K562 (cell line): Measurements from ENCODE around the gene PWP2. TPM values are rescaled to one million over a fixed set of nuclear protein-coding genes. Genes with fewer than 3 reads are reported as not detected.

Experiments used
- ATAC-seq: fragments of 200-7000 bp; cut with Tn5 transposase; 3 replicates; pipeline ENCODE4 v1.9.1; 2020; ENCODE audit warnings: moderate library complexity
- BruUV-seq: library from RNA; stranded (reverse); fragments of 400-500 nt; replicated peaks from 2 replicates; lab custom pipeline; 2021; lab: Mats Ljungman, UMichigan
- CTCF ChIA-PET: fragments of 300-600 bp; formaldehyde crosslinking; extraction: SDS; loops from one replicate; lab custom pipeline; 2021; ENCODE audit warnings: low intra/inter-chr PET ratio; lab: Yijun Ruan, JAX
- POLR2A ChIA-PET: fragments of 300-600, 350-650 bp; sonication (Branson Sonifier 250); formaldehyde crosslinking; extraction: SDS; loops from one replicate; lab custom pipeline; 2021; ENCODE audit warnings: antibody characterized with exemption, inconsistent platforms; lab: Yijun Ruan, JAX
- DNase-seq, 4 experiments: peaks; one replicate each; pipeline versions ENCODE4 v3.0.0 to v3.0.0-alpha.2; 2011 to 2018; ENCODE audit warnings: low spot score in 3 of 4, mixed read lengths in 3 of 4; ENCODE audit errors: extremely low read depth in 1 of 4
- FAIRE-seq: peaks from 2 replicates; lab custom pipeline; 2011; peaks lifted over from hg19 to GRCh38; lab: Jason Lieb, UNC
- H2AFZ ChIP-seq: 2 replicates; pipeline ENCODE4 v1.6.0; 2011; ENCODE audit warnings: low read depth, low read length, control low read depth, inconsistent platforms
- H3K27ac ChIP-seq: fragments of 200-600 bp; 3 replicates; pipeline ENCODE4 v1.8.0; 2011; ENCODE audit warnings: low read depth, mild to moderate bottlenecking, control low read depth, inconsistent platforms, low read length, moderate library complexity, mixed read lengths; ENCODE audit errors: extremely low read depth
- H3K27me3 ChIP-seq, 2 experiments: fragments of 300-600 bp in 1 of 2; 2 replicates in 1 of 2; 3 replicates in 1 of 2; pipeline versions ENCODE4 v1.6.0 to v1.8.0; 2011; ENCODE audit warnings: inconsistent platforms in 2 of 2, low read length in 2 of 2, mild to moderate bottlenecking in 1 of 2, mixed read lengths in 1 of 2, moderate library complexity in 1 of 2; ENCODE audit not compliant: control insufficient read depth in 2 of 2, insufficient read depth in 2 of 2
- H3K36me3 ChIP-seq: fragments of 300-600 bp; 3 replicates; pipeline ENCODE4 v1.8.0; 2011; ENCODE audit warnings: mild to moderate bottlenecking, low read length, inconsistent platforms; ENCODE audit not compliant: control insufficient read depth, insufficient read depth
- H3K4me1 ChIP-seq, 2 experiments: fragments of 200-600 bp in 1 of 2; replicated peaks in 1 of 2; 2 replicates in 1 of 2; 3 replicates in 1 of 2; pipeline versions ENCODE4 v1.5.1 to v1.8.0; 2011; ENCODE audit warnings: inconsistent platforms in 2 of 2, low read length in 2 of 2, mild to moderate bottlenecking in 1 of 2, mixed read lengths in 1 of 2, moderate library complexity in 1 of 2; ENCODE audit not compliant: control insufficient read depth in 2 of 2, insufficient read depth in 2 of 2
- H3K4me2 ChIP-seq: 2 replicates; pipeline ENCODE4 v1.6.1; 2011; ENCODE audit warnings: low read length, control low read depth, inconsistent platforms, mixed read lengths; ENCODE audit not compliant: insufficient read depth
- H3K4me3 ChIP-seq: fragments of 200-600 bp; sonication (generic), shearing (Covaris generic); 2 replicates; pipeline ENCODE4 v1.5.1; 2016; ENCODE audit warnings: control low read depth, inconsistent platforms
- H3K79me2 ChIP-seq: fragments of 200-600 bp; 3 replicates; pipeline ENCODE4 v1.8.0; 2011; ENCODE audit warnings: low read length, inconsistent platforms; ENCODE audit not compliant: control insufficient read depth, insufficient read depth
- H3K9ac ChIP-seq, 2 experiments: 2 replicates each; pipeline versions ENCODE4 v1.6.0 to v1.6.1; 2011; ENCODE audit warnings: low read depth in 2 of 2, low read length in 2 of 2, control low read depth in 1 of 2, inconsistent platforms in 1 of 2, mild to moderate bottlenecking in 1 of 2, mixed read lengths in 1 of 2; ENCODE audit not compliant: insufficient read depth in 1 of 2
- H3K9me1 ChIP-seq: one replicate; pipeline ENCODE4 v1.6.0; 2011; ENCODE audit warnings: inconsistent platforms, mild to moderate bottlenecking, low read length, moderate library complexity; ENCODE audit not compliant: control insufficient read depth, insufficient read depth
- H3K9me3 ChIP-seq: replicated peaks from 2 replicates; pipeline ENCODE4 v1.5.1; 2011; ENCODE audit warnings: low read depth, low read length, inconsistent platforms; ENCODE audit not compliant: control insufficient read depth, insufficient read depth
- H4K20me1 ChIP-seq: replicated peaks from 2 replicates; pipeline ENCODE4 v1.6.1; 2011; ENCODE audit warnings: low read length, inconsistent platforms, mixed read lengths; ENCODE audit not compliant: control insufficient read depth, insufficient read depth
- BMI1 ChIP-seq: fragments of 150-350 bp; IDR thresholded peaks from 2 replicates; pipeline ENCODE4 v1.6.1; 2014; ENCODE audit warnings: low read length
- NR3C1 ChIP-seq: sonication (generic); formaldehyde crosslinking; IDR thresholded peaks from 2 replicates; pipeline ENCODE4 v1.8.1; 2022; ENCODE audit warnings: missing genetic modification reagents
- OTX1 ChIP-seq: fragments of 450-650 bp; formaldehyde crosslinking; IDR thresholded peaks from 2 replicates; pipeline ENCODE4 v1.4.0; 2022; ENCODE audit warnings: mild to moderate bottlenecking
- PHF21A ChIP-seq: fragments of 450-650 bp; IDR thresholded peaks from 2 replicates; pipeline ENCODE4 v1.6.1; 2017; ENCODE audit warnings: low read depth, borderline replicate concordance
- RBM14 ChIP-seq: fragments of 200-400 bp; formaldehyde crosslinking; IDR thresholded peaks from 2 replicates; pipeline ENCODE4 v1.6.1; 2018; ENCODE audit warnings: low read depth, mild to moderate bottlenecking, low read length, moderate library complexity, borderline replicate concordance; ENCODE audit not compliant: insufficient read depth
- TSC22D4 ChIP-seq: fragments of 450-650 bp; IDR thresholded peaks from 2 replicates; pipeline ENCODE4 v1.6.1; 2016; ENCODE audit warnings: missing genetic modification characterization, missing biosample characterization, control low read depth
- ZNF778 ChIP-seq: fragments of 450-650 bp; formaldehyde crosslinking; IDR thresholded peaks from 2 replicates; pipeline ENCODE4 v1.4.0; 2020; ENCODE audit warnings: mild to moderate bottlenecking, moderate library complexity
- WGBS: fragments of 100-300 bp; shearing (Covaris generic); methylation state at CpG from one replicate; pipeline ENCODE4 v1.1.6; 2016; ENCODE audit warnings: low coverage, mixed read lengths; ENCODE audit not compliant: insufficient coverage; ENCODE audit errors: missing lambda C conversion rate; 5-methylcytosine and 5-hydroxymethylcytosine counted together
- in situ Hi-C: fragments of 300-500 bp; cut with MboI; formaldehyde crosslinking; loops from 4 replicates; pipeline ENCODE4 v1.15.0; 2018; ENCODE audit warnings: inconsistent platforms, mixed read lengths
- intact Hi-C: fragments of 100-400 bp; cut with micrococcal nuclease; formaldehyde crosslinking; loops from 2 replicates; pipeline ENCODE4 v1.14.2; 2022
- polyA plus RNA-seq, 8 experiments: library from polyadenylated mRNA; depleted of rRNA in 4 of 8; stranded (reverse) in 5 of 8; unstranded in 3 of 8; fragments of >200 nt; fragmentation: Nextera tagmentation in 2 of 8; fragmentation: Illumina TruSeq in 1 of 8; extraction: Ambion mirVana in 2 of 8; extraction: Trizol in 1 of 8; gene quantifications; 2 replicates each; pipeline versions ENCODE4 v1.2.1 to v1.2.3, GENCODE V29; 2011 to 2014; ENCODE audit warnings: inconsistent platforms in 1 of 8, missing spikeins in 1 of 8
- total RNA-seq, 7 experiments: library from RNA; depleted of rRNA in 6 of 7; stranded (reverse); fragments of >200 nt in 6 of 7; fragmentation: Illumina TruSeq in 2 of 7; extraction: Trizol in 2 of 7; gene quantifications; 2 replicates each; pipeline versions ENCODE4 v1.2.1 to v1.2.3, GENCODE V29; 2011 to 2021; ENCODE audit warnings: low replicate concordance in 1 of 7
- TF ChIP-seq, protein P1 (sequence below), 2 experiments: fragments of 150-350 bp in 1 of 2; IDR thresholded peaks; 2 replicates each; pipeline ENCODE4 v1.6.1; 2012 to 2016; ENCODE audit warnings: low read depth in 2 of 2, low read length in 2 of 2, mild to moderate bottlenecking in 1 of 2, moderate library complexity in 1 of 2
- TF ChIP-seq, protein P2 (sequence below): fragments of 450-650 bp; IDR thresholded peaks from 2 replicates; pipeline ENCODE4 v1.6.1; 2016; ENCODE audit warnings: low read depth

The PWP2 gene
- total and polyA plus RNA-seq, 9 of the 15 experiments (the other 6 are each of a cell fraction or from before 2014, with no cell fraction given) = 0.72 to 57.6 (median 31.1) TPM

DNA sequence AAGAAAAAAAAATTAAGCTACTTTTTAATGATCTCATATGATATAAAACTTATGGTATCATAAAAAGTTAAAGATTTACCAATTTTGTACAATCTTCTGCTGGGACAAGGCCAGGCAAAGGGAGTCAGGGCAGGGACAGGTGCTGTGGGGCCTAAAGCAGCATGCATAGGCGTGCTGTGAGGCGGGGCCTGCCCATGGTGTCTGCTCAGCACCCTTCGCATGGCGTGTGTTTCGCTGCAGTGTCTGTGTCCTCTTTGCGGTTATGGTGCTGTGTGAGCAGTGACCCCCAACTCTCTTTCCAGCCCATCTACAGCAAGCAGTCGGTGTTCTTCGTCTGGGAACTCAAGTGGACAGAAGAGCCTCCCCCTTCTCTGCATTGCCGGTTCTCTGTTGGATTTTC is 13.4 kb upstream of the PWP2 start (continued):
- no peak for TF ChIP-seq RBM14

DNA sequence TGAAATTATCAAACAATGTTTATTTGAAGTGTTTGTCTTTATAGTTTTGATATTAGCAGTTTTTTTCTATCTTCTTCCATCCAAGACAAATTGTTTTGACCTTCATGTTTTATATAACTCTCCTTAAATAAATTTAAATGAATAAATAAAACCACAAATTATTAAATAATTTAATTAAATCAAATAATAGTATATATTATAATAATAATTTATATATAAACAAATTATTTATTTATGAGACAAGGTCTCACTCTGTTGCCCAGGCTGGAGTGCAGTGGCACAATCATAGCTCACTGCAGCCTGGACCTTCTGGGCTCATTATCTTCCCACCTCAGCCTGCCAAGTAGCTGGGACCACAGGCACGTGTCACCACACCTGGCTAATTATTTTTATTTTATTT is 12.4 kb upstream of the PWP2 start:
- in situ Hi-C loops (no loop called here), intact Hi-C loops (no loop called here)
- DNase-seq = no peak
- Histone ChIP-seq H3K9me3 (no peaks in the 10 kb centered on the region), H3K36me3 (peaks cover 41% of the 10 kb centered on the region; the same call in 2 of the 3 replicates), H3K79me2 (no peaks in the 10 kb centered on the region), H3K27me3 (no peaks in the 10 kb centered on the region), H3K27ac (no peak overlapping the region), H3K9me1 (no peaks in the 10 kb centered on the region), H4K20me1 (no peaks in the 10 kb centered on the region), H3K4me2 (no peak overlapping the region), H3K9ac (no peak overlapping the region), H3K4me3 (no peak overlapping the region), H3K4me1 (no peaks in the 10 kb centered on the region), H2AFZ (no peak overlapping the region)
- ChIA-PET CTCF (no interaction called here), POLR2A (interaction anchor here (0.7 kb wide), 1 partner anchor 142 kb away, joined by 3 read pairs; no protein-coding TSS in a partner anchor)
- FAIRE-seq = no peak
- no peak for ATAC-seq
- WGBS = 92% methylated on average over 1 of the region's 1 CpG
- no TSS peak for BruUV-seq
- TF ChIP-seq, protein P1, sequence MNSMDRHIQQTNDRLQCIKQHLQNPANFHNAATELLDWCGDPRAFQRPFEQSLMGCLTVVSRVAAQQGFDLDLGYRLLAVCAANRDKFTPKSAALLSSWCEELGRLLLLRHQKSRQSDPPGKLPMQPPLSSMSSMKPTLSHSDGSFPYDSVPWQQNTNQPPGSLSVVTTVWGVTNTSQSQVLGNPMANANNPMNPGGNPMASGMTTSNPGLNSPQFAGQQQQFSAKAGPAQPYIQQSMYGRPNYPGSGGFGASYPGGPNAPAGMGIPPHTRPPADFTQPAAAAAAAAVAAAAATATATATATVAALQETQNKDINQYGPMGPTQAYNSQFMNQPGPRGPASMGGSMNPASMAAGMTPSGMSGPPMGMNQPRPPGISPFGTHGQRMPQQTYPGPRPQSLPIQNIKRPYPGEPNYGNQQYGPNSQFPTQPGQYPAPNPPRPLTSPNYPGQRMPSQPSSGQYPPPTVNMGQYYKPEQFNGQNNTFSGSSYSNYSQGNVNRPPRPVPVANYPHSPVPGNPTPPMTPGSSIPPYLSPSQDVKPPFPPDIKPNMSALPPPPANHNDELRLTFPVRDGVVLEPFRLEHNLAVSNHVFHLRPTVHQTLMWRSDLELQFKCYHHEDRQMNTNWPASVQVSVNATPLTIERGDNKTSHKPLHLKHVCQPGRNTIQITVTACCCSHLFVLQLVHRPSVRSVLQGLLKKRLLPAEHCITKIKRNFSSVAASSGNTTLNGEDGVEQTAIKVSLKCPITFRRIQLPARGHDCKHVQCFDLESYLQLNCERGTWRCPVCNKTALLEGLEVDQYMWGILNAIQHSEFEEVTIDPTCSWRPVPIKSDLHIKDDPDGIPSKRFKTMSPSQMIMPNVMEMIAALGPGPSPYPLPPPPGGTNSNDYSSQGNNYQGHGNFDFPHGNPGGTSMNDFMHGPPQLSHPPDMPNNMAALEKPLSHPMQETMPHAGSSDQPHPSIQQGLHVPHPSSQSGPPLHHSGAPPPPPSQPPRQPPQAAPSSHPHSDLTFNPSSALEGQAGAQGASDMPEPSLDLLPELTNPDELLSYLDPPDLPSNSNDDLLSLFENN (IDR thresholded peaks at IDR 0.05; ENCODE audit: low read depth in 2 of 2, low read length in 2 of 2) = no peak
- TF ChIP-seq, protein P2, sequence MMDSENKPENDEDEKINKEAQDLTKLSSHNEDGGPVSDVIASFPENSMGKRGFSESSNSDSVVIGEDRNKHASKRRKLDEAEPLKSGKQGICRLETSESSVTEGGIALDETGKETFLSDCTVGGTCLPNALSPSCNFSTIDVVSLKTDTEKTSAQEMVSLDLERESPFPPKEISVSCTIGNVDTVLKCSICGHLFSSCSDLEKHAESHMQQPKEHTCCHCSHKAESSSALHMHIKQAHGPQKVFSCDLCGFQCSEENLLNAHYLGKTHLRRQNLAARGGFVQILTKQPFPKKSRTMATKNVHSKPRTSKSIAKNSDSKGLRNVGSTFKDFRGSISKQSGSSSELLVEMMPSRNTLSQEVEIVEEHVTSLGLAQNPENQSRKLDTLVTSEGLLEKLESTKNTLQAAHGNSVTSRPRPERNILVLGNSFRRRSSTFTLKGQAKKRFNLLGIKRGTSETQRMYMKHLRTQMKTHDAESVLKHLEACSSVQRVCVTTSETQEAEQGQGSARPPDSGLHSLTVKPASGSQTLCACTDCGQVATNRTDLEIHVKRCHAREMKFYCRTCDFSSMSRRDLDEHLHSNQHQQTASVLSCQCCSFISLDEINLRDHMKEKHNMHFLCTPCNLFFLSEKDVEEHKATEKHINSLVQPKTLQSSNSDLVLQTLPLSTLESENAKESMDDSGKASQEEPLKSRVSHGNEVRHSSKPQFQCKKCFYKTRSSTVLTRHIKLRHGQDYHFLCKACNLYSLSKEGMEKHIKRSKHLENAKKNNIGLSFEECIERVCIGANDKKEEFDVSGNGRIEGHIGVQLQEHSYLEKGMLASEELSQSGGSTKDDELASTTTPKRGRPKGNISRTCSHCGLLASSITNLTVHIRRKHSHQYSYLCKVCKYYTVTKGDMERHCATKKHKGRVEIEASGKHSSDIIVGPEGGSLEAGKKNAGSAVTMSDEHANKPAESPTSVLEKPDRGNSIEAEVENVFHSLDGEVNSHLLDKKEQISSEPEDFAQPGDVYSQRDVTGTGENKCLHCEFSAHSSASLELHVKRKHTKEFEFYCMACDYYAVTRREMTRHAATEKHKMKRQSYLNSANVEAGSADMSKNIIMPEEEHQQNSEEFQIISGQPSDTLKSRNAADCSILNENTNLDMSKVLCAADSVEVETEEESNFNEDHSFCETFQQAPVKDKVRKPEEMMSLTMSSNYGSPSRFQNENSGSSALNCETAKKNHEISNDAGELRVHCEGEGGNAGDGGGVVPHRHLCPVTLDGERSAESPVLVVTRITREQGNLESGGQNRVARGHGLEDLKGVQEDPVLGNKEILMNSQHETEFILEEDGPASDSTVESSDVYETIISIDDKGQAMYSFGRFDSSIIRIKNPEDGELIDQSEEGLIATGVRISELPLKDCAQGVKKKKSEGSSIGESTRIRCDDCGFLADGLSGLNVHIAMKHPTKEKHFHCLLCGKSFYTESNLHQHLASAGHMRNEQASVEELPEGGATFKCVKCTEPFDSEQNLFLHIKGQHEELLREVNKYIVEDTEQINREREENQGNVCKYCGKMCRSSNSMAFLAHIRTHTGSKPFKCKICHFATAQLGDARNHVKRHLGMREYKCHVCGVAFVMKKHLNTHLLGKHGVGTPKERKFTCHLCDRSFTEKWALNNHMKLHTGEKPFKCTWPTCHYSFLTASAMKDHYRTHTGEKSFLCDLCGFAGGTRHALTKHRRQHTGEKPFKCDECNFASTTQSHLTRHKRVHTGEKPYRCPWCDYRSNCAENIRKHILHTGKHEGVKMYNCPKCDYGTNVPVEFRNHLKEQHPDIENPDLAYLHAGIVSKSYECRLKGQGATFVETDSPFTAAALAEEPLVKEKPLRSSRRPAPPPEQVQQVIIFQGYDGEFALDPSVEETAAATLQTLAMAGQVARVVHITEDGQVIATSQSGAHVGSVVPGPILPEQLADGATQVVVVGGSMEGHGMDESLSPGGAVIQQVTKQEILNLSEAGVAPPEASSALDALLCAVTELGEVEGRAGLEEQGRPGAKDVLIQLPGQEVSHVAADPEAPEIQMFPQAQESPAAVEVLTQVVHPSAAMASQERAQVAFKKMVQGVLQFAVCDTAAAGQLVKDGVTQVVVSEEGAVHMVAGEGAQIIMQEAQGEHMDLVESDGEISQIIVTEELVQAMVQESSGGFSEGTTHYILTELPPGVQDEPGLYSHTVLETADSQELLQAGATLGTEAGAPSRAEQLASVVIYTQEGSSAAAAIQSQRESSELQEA = no peak
- no peak for TF ChIP-seq TSC22D4
- TF ChIP-seq ZNF778 (CRISPR knock-in tag) = no peak
- TF ChIP-seq PHF21A = no peak
- no peak for TF ChIP-seq BMI1
- TF ChIP-seq NR3C1 = no peak
- TF ChIP-seq OTX1 (CRISPR knock-in tag) = no peak
